GM18505 (cell line): Measurements from ENCODE around the gene CAMK2B.

Source experiments
- ATAC-seq: cut with Tn5 transposase; IDR thresholded peaks from one replicate; pipeline ENCODE4 v1.9.1; 2021; ENCODE audit not compliant: unreplicated experiment
- POLR2A ChIP-seq: IDR thresholded peaks from 4 replicates; pipeline ENCODE4 v1.6.1; 2011; ENCODE audit warnings: borderline replicate concordance; ENCODE audit not compliant: insufficient read depth, insufficient read length; ENCODE audit errors: extremely low read depth

CAMK2B gene

DNA sequence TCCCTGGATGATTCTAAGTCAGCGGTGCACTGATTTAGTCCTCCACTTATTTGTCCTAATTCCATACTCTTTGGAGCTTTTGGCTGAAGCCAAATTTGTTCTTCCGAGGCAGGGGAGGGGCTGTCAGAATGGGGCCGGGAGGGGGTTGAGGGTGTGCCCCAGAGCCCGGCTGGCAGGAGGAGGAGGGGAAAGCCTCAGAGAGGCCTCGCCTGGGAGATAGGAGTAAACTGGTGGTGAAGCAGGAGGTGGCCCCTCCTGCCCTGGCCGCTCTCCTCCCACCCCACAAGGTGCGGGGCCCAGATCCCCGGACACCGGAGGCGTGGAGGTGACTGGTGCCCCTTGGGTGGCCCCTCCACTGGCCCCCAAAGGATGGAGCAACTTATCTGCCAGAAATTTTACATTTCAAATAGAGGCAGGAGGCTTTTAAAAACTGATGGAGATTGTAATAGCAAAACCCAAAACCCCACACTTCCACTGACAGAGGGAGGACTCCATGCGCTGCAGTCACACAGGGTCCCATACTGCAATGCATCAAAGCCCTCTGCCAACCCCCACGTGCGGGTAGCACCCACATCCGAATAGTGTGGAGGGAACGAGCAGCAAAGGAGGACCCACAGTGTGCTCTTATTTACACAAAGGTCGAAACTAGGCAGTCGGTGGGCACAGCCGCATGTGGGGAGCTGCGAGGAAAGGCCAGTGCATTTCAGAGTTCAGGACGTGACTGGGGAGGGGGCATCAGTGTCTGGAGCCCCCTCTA, 61.9 kb downstream of the CAMK2B start:
- no peak for TF ChIP-seq POLR2A
- ATAC-seq: no peak

DNA sequence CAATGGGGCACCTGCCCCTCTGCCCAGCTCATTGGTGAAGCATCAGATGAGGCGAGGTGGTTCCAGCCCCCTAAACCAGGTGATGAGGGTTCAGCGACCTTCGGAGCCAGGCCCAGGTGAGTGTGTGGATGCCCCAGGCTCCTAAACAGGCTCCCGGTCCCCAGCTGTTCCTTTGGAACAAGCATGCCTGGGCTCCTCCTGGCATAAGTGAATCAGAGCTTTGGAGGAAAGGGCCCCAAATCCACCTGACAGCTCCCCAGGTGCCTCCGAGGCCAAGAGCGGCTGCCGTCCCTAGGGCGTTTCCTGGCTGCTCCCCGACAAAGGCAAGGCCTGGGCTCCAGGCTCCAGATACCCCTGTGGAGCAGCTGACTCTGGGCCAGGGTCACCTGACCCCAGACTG, 63.4 kb downstream of the CAMK2B start:
- no peak for ATAC-seq
- TF ChIP-seq POLR2A: no peak

DNA sequence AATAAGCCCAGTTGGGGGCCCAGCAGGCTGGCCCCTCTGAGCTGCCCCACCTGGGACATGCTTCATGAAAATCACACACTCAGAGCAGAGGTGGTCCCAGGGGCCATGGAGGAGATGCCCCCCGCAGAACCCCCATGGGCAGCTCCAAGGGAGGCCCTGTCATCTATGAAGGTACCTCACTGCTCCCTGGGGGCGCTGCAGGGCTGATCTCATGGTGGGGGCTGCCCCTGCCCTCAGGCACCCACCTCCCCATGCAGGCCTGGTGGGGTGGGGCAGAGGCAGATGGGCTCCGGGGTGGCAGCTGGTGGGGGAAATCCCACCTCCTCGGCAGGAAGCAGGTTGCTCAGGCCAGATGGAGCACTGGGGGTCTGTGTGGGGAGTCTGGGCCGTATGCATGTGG, 64.2 kb downstream of the CAMK2B start:
- no peak for ATAC-seq
- no peak for TF ChIP-seq POLR2A

DNA sequence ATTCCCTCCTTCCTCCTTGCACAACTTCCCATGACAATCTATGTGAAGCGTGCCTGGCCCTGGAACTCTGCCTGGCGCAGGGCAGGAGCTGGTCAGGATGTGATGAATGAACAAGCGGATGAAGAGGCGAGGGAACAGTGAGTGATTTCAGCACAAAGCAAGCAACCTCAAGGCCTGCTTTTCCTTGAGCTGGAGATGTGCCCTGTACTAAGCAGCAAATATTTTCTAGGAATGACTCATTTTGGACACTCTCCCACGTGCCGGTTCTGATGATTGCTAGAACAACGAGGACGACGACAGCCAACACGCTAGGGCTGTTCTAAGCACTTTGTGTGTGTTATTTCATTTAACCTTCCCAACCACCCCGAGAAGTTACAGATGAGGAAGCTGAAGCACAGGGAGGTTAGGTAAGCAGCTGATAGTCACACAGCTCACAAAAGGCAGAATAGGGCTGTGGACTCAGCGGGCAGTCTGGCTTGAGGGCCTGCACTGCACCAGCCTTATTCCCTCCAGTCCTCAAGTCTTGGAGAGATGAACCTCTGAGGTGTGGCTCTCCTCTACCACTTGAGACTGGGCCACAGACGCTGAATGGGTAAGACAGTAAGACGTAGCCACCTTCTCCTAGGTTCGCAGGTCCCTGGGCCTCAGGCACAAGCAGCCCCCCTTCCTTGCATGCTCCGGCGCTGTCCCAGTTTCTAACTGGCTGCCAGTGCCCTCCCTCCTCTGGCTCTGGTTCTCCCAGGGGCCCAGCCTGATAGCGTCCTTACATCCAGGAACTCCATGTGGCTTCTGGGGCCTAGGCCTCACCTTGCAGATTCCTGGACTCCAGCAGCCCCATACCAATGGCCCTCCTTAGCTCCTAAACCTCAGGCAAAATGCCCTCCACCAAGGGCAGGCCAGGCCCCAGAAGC, 65.6 kb downstream of the CAMK2B start:
- TF ChIP-seq POLR2A: no peak
- ATAC-seq: no peak

DNA sequence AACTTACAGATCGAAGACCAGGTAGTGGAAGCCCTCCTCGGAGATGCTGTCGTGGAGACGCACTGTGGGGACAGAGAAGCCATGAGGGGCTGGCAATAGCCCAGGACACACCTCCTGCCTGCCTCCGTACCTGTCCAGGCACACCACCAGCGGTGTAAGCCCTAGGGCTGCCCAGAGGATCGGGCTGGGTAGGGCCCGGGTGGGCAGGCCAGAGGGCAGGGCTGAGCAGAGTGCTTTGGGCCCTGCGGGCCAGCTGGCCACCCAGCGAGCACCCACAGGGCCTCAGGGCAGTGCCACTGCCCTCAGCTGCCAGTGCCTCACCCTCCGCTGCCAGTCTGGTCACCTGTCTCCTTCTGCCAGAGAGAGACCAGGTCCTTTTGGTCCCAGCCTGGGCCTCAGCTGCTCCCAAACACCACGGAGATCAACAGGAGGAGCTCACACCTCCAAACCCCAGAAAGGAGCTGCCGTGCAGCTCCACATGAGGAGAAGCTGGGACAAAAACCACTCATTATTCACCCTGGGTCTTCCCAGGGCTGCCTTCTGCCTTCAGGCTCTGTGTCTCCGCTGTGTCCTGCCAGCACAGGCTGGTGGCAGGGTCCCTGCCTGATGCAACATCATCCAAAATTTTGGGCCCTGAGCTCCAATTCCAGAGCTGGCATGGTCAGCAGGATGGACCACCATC, 66.4 kb downstream of the CAMK2B start:
- no peak for TF ChIP-seq POLR2A
- no peak for ATAC-seq

DNA sequence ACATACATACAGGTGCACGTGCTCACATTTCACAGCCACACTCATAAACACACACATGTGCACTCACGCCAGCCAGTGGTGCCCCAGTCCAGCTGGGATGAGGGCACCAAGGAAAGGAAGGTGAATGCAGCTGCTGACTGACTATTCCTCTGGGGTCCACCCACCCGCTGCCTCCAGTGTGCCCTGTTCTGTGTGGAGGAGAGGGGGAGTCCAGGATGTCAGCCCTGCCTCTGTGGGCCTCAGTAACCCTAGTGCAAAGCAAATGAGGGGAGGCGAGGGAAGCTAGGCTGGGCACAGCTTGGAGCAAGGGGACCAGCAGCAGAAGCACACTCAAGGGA, 67.0 kb downstream of the CAMK2B start:
- TF ChIP-seq POLR2A: no peak
- no peak for ATAC-seq

DNA sequence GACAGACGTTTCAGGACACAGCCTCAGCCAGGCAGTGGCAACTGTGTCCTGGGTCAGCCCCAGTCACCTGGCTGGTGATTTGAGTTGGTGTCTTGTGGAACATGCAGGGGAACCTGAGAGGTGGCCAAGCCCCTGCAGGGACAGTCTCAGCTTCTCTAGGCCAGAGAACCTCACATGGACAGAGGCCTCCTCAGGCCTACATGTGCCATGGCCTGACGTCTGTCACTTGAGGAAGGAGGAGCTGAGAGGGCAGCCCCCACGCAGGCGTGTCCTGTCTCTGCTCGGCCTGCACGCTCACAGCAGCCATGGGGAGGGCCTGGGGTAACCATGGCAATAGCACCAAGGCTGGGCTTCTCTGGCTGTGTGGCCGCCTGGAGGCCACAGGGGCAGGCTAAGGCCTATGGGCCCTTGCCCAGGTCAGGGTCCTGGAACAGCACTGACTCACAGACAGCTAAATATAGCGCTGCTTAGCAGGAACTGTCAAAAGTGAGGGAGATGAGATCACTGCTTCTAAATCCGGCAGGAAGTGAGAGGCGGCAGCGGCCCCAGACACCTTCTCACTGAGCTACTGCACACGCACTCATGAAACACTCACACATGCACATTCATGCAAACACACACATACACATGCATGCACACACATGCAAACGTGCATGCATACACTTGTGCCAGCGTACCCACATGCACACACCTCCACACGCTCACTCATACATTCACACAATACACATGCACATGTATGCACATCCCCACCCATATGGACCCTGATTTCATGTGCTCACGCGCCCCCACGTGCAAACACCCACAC, 67.6 kb downstream of the CAMK2B start:
- ATAC-seq: peak; percentile 87
- TF ChIP-seq POLR2A: peak; percentile 43

DNA sequence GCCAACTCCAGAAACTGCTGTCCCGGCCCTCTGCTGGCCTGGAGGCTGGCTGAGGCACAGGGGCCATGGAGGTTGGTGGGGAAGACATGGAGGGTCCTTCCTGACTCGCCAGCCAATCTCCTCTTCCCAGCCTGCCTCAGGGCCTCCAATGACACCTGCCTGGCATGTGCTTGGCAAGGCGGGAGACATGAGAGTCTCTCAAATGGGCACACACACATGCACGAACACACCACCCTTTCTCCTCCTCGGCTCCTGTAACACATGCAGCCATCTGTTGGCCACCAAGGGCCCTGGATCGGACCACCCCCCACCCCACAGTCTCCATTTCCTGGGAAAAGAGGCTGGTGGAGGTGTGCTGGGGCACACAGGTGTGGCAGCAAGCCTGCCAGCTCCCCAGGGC, 68.2 kb downstream of the CAMK2B start:
- ATAC-seq: no peak
- no peak for TF ChIP-seq POLR2A

DNA sequence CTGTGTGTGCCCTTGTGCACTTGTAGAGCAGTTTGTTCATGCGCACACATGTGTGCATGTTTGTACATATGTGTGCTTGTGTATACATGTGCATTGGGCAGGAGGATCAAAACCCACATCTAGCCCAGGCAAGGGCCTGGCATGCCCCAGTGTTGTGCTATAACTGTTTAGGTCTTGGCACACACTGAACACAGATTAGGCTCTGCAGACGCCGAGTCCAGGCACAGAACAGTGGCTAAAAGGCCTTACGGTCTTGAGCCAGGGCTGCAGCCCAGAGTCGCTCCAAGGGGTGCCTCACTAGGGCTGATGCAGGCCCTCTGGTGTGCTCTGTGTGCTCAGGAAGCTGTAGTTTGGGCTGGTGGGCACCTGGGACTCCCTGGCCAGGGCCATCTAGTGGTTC, 68.9 kb downstream of the CAMK2B start:
- no peak for ATAC-seq
- no peak for TF ChIP-seq POLR2A

DNA sequence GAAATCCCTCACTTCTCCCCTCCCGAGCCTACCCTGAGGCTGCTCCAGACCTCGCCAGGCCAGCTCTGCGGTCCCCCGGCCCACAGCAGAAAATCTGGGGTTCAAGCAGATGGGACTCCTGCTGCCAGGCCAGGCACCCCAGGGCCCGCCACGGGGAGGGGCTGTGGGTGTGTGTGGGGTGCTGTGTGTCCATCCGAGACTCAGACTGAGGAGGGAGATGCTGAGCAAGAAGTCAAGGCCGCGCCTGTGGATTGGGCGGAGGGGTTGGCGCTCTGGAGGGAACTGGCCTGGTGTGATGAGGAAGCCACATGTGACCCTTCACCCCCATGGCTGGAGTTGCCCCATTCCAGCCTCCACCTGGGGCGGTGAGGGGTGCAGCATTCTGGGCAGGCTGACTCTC, 73.5 kb downstream of the CAMK2B start:
- ATAC-seq: no peak
- TF ChIP-seq POLR2A: no peak

DNA sequence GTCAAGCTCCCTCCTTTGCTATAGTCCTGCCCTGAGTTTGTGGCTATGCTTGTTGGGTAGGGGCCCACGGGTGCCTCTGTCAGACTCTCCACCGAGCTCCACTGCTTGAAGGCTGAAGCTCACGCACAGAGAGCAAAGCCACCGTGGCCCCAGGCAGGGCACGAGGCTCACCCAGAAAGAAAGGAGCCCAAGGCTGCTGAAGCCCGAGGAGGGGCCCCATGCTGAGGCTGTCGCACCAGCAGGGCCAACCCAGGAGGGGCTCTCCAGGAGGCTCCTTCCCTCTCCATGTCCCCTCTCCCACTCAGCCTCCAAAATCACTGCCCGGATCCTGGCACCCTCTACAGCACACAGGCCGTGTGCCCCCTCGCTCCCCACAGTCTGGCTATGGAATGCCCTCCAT, 74.1 kb downstream of the CAMK2B start:
- no peak for ATAC-seq
- no peak for TF ChIP-seq POLR2A

DNA sequence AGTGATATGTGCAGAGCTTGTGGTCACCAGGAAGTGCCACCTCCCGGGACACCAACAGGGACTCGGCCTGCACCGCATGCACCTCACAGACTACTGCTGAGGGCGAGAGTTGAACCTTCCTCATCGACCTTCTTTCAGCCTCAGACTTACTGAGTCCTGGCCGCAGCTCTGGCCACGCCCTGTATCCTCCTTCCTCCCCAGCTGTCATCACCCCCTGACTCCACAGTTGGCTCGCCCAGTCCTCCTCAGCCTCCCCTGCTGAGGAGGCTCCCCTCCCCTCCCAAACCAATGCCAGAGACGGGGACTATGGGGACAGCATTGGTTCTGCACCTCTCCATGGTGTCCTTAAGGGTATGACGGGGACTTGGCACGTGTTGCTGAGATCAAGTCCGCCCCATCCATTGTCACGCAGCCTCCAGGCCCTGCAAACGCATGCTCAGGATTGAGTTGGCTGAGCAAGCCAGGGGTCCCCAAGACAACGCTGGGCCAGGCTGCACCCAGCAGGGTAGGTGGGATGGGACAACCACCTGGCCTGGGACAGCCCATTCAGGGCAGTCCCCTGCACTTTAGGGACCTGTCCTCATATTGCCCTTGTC, 75.7 kb downstream of the CAMK2B start:
- ATAC-seq: no peak

DNA sequence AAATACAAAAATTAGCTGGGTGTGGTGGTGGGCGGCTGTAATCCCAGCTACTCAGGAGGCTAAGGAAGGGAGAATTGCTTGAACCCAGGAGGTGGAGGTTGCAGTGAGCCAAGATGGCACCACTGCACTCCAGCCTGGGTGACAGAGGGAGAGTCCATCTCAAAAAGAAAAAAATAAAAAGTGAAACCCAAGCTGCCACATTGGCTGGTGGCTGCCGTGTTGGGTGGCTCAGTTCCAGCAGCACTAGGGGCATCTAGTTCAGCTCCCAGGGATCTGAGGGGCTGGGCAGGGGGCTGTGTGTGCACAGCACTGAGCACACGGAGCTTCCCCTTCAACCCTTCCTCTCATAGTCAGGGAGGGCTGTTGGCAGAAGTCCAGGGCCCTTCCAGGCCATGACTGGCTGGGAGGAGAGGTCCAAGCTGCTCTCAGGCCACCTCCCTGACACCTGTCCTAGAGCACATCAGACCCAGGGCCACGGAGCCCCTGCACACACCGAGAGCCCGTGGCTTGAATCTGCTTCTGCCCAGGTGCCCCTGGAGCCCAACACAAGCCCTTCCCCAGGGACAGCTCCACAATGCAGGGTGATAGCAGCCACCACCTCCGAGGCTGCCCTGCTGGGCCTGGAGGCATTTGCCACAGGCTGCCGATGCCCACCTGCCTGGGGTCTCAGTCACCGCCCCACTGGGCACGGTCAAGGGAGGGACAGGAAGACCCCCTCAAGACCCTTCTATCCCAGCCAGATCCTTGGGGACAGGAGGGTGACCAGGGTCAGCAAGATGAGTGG, 77.3 kb downstream of the CAMK2B start:
- no peak for TF ChIP-seq POLR2A
- ATAC-seq: no peak

More for the DNA sequence above, 75.7 kb downstream of the CAMK2B start:
- TF ChIP-seq POLR2A: no peak
